ENCODE data around the gene CBY1. TPM values are rescaled to one million over a fixed set of nuclear protein-coding genes. Genes with fewer than 3 reads are reported as not detected.

Gene CBY1
- total RNA-seq, 1 experiment from 2014 or later, result 13.2 TPM

Other genes starting within 250 kb of the CBY1 start
- gene KCNJ4, start 201.4 kb upstream of the CBY1 start, total RNA-seq (2014; rRNA removed; shearing (Covaris generic); ENCODE audit: low replicate concordance), result not detected in 2 replicates
- gene KDELR3, start 188.5 kb upstream of the CBY1 start, total RNA-seq (2014; rRNA removed; shearing (Covaris generic); ENCODE audit: low replicate concordance), result not detected in 2 replicates
- 465 and 736 TPM in 2 replicates for gene DDX17, start 150.3 kb upstream of the CBY1 start, total RNA-seq (2014; rRNA removed; shearing (Covaris generic); ENCODE audit: low replicate concordance)
- 3.8 and 26.0 TPM in 2 replicates for gene DMC1, start 86.5 kb upstream of the CBY1 start, total RNA-seq (2014; rRNA removed; shearing (Covaris generic); ENCODE audit: low replicate concordance)
- gene FAM227A, start 246 bp upstream of the CBY1 start, total RNA-seq (2014; rRNA removed; shearing (Covaris generic); ENCODE audit: low replicate concordance), result 3.7 and 14.4 TPM in 2 replicates
- 57.8 and 74.1 TPM in 2 replicates for gene TOMM22, start 25.3 kb downstream of the CBY1 start, total RNA-seq (2014; rRNA removed; shearing (Covaris generic); ENCODE audit: low replicate concordance)
- gene JOSD1, start 44.3 kb downstream of the CBY1 start, total RNA-seq (2014; rRNA removed; shearing (Covaris generic); ENCODE audit: low replicate concordance), result 50.5 and 64.1 TPM in 2 replicates
- gene GTPBP1, start 49.3 kb downstream of the CBY1 start, total RNA-seq (2014; rRNA removed; shearing (Covaris generic); ENCODE audit: low replicate concordance), result 47.6 and 53.4 TPM in 2 replicates
- 23.3 and 44.9 TPM in 2 replicates for gene SUN2, start 99.4 kb downstream of the CBY1 start, total RNA-seq (2014; rRNA removed; shearing (Covaris generic); ENCODE audit: low replicate concordance)
- 3.2 and 8.8 TPM in 2 replicates for gene DNAL4, start 137.5 kb downstream of the CBY1 start, total RNA-seq (2014; rRNA removed; shearing (Covaris generic); ENCODE audit: low replicate concordance)
- gene NPTXR, start 187.4 kb downstream of the CBY1 start, total RNA-seq (2014; rRNA removed; shearing (Covaris generic); ENCODE audit: low replicate concordance), result not detected in 2 replicates
- gene CBX6, start 215.6 kb downstream of the CBY1 start, total RNA-seq (2014; rRNA removed; shearing (Covaris generic); ENCODE audit: low replicate concordance), result 30.5 and 46.4 TPM in 2 replicates

All from Karpas-422 (cell line).